NCI-H774 (cell line): ENCODE data around the gene KRT78.

Experiments used
- DNase-seq: peaks from one replicate; lab custom pipeline; 2025; lab: John Stamatoyannopoulos, UW

KRT78 gene

DNA sequence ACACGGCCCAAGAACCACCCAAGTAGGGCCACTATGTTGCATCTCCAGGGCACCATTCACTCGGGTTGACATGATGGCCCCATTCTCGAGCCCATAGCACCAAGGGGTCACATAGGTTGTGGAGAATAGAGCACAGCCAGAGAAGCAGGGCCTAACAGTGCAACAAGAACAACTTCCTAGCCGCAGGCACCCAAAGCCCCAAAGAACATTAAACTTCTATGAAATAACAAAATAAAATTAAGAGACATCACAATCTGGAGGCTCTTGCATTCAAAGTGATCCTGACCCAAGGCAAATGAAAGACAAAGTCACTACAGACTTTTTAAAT lies 36.8 kb downstream of the KRT78 start:
- DNase-seq = no peak

DNA sequence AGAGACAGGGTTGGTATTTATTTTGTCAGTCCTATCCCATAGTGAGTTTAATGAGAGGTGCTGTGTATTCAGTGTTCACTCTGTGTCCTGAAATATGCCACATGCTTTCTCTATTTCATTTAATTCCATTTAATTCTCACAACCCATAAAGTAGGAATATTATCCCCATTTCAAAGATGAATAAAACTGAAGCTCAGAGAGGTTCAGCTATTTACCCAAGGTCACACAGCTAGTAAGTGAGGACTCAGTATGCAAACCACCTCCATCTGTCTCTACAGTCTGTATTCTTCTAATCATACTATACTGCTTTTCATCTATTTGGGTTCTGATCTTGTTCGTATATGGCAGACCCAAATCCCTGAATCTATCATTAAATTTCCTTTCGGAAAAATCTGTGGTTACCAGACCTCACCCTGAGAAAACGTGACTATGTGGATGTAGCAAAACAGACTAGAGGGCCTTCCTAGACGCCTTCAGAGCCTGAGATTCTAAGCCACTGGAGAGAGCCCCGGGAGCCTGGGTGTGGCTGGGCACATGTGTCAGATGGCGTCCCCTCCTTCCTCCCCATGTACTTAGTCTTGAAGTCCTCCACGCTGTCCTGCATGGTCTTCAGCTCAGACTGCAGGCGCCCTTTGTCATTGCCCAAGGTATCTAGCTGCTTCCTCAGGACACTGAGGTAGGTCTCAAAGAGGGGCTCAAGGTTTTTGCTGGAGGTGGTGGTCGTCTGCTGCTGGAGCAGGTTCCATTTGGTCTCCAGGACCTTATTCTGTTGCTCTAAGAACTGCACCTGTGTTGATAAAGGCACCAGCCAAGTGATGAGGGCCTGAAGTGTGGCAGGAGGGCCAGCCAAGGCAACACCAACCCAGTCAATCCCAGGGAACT lies 37.4 kb downstream of the KRT78 start:
- no peak for DNase-seq

DNA sequence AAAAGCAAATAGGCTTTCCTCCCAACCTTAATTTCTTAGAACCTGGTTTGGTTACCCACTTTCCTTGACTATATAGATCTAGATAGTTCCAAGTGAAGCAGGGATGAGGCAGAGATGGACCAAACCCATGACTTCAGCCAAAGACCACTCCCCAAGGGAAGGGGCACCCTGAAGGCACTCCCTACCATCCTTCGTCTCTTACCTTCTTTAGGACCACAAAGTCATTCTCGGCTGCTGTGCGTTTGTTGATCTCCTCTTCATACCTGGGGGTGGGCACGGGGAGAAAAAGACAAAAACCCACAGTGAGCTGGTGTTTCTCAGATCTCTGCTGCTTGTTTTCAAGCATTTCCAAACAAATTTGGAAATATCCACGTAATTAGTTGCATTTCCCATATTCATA lies 38.2 kb downstream of the KRT78 start:
- DNase-seq = no peak

DNA sequence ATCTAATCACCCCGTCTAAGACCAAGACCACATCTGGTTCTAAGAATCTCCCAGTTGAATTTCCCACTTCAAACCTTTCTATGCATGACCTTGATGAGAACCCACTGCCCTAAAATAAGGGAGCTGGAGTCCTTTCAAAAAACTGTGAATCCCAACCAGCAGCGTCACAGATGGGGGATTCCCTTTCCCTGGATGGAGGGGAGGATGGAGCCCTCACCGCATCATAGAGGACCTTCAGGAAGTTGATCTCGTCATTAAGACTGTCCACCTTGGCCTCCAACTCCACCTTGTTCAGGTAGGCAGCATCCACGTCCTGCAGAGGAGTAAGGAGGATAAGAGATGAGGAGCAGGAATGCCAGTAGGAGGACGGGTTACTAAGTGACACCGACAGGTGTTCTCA lies 39.6 kb downstream of the KRT78 start:
- no peak for DNase-seq

DNA sequence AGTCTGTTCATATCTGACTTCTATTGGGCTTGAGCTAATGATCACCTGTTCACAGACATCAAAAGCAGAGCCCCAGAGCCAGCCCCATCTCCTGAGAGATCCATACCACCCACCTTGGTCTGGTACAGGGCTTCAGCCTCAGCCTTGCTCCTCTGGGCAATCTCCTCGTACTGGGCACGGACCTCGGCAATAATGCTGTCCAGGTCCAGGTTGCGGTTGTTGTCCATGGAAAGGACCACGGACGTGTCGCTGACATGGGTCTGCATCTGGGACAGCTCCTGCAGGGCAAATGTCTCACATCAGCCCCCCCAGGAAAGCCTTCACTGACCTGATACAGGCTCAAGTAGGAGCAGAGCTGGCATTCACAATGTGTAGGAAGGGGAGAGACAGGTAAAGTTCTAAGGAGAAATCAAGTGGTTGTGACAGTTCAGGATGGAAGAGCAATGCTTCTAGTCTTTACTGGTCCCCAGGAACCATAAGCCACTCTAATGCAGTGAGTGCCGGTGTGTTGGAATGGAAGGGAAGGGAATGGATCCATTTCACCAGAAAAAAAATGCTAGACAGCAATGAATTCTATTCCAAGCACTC lies 40.1 kb downstream of the KRT78 start:
- DNase-seq = no peak

DNA sequence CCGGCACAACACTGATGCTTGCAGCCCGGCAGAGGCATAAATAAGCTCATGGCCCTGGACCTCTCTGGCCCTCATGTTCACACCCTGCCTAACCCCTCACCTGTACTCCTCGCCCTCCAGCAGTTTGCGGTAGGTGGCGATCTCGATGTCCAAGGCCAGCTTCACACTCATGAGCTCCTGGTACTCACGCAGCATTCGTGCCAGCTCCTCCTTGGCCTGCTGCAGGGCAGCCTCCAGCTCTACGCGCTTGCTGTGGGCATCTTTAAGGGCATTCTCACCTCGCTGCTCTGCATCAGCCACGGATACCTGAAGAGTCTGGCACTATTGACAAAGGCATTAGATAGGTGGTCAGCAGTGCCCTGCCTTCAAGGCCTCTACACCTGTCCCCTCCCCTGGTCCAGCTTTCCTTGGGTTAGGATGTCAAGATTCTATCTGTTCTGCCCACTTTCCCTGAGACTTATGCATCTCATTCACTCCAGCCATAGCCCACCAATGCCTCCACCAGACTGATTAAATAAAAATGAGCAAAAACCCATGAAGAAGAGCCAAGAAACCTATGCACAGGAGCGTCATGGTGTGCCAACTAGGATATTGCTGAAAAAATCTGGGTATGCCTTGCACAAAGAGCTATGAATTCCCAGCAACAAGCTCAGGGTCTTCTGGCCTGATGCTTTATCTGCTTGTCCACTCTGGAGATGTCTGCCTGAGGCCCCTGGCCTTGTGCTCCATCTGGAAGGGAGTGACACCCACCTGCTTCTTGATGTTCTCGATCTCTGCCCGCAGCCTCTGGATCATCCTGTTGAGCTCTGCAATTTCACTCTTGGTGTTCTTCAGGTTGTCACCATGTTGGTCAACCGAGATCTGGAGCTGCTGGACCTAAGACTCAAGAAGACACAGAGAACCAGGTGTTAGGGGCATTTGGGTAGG lies 41.0 kb downstream of the KRT78 start:
- DNase-seq = no peak

DNA sequence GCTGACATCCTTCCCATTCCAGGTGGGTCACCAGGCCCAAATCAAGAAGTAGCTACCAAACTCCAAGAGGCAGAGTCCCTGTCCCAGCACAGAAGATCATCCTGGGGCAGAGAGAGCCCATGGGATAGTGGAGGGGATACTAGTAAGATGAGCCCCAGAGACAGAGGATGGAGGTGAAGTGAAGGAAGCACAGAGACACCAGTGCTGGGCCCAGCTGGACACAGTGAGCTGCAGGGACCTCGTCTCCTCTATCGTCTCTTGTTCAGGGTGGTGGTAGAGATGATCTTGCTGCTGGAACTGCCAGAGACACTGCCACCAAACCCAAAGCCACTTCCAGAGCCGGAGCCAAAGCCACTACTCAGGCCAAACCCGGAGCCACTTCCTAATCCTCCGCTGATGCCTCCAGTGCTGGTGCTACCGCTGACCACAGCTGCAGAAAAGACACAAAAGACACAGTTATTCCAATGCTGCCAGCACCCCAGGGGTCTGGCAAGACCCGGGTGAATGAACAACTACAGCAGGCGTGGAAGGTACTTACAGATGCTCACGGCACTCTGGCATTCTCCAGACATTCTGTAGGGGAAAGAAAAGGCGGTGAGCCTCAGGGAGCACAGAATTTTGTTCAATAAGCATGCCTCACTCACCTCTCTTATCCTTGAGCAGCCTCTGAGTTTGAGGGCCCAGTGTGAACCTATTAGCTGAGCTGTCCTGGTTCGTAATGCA lies 41.8 kb downstream of the KRT78 start:
- DNase-seq = no peak

DNA sequence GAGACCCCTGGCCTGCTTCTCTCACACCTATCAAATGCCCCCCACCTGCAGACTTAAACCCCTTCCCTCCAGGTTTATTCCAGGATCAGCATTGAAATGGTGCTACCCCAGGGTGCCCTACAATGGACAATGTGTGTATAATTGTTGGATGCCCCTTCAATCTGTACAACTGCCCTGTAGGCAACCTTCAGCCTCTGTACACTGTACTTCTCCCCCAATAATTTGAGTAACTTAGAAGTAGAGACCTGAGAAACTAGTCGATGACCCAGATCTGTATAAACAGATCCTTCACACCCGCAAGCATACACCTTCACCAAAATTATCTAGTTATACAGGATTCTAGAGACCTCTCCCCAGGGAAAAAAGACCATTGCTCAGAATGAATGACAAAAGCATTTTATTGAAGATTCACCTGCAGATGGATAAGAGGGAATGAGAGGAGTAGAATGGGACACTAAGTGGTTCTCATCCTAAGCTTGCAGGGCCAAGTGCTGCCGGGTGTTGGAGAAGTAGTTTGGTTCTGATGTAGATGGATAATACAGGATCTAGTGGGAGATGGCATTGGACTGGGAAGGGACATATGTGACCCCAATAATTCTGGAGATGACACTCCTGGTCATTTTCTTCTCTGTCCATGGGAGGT lies 42.5 kb downstream of the KRT78 start:
- no peak for DNase-seq

DNA sequence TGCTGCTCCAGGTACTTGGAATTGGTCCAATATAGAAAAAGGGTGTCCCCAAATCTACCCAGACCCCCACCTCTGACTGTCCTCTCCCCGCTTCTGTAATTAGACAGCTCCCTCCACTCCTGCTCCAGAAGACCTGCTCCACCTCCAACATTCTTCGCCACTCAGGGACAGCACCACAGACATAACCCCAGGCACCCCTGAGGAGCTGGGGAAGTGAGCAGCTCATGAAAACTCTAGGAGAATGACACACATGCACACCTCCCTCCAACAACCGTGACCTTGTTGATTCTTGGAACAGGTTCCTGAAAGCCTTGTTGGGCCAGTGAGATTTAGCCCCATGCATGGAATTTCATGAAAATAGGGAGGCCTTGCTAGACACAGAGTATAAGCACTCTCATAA lies 43.1 kb downstream of the KRT78 start:
- DNase-seq = no peak

DNA sequence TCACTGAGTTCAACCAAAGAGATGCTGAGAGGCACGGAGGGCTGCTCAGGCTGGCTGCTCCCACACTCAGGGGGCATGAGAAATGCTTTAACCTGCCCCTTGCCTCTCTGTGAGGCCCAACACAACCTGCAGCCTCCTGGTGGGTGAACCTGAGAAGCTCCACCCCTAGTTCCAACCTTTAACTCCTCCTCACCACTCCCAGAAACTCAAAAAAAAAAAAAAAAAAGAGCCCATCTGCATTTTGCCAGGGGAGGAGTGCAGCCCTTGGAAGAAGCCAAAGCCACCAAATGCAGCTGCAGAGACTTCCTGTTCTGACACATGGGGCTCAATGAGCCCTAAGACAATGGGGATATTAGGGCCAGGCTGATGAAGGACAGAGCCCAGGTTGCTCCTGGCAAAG lies 43.8 kb downstream of the KRT78 start:
- DNase-seq = no peak

DNA sequence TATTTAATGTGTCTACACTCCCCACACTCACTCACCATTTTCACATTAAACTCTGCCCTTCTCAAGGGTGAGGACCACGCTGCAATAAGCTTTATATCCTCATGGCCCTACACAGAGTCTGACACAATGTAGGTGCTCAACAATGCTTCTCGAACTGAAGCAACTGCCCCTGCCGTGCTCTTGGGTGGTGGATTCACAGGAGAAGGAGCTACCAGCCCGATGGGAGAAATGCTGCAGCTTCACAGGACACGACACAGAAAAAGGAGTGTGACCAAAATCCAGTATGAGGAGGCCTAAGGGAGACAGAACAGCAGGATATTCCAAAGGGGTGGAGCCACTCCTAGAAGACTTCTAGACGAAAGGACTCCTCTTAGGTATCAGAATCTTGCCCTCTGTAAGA lies 46.4 kb downstream of the KRT78 start:
- DNase-seq = no peak

DNA sequence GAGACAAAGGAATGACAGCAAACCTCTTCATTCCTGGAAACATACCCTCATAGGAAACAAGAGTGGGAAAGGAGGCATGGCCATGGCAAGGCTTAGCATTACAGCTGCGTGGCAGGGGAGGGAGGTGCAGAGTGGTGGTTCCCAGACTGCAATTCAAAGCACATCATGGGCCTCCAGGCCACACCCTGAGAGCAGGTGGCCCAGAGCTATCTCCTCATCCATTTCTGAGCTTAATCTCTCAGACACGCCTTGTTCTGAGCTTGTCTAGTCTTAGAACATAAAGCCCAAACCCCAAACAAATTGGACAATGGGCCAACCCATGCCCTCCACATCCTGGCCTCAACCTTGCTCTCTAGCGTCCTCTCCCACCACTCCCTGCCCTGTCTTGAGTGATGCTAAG lies 47.0 kb downstream of the KRT78 start:
- no peak for DNase-seq

DNA sequence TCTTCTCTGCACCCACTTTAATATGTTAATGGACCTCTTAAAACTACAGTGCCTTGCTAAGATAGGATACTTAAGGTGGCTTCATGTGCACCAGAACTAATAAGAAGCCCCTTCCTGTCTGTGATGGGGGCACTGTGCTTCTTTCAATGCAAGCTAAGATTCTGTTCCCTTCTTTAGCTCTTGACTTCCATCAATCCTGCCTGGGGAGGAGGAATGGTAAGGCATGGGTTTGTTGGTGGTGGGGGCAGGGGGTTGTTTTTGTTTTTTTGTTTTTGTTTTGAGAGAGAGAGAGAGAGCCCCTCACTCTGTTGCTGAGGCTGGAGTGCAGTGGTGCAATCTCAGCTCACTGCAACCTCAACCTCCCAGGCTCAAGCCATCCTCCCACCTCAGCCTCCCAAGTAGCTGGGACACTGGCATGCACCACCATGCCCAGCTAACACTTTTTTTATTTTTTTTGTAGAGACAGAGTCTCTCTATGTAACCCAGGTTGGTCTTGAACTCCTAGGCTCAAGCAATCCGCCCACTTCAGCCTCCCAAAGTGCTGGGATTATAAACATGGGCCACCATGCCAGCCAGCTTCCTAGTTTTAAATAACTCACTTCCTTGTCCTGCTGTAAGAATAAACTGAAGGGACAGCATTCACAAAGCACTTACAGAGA lies 48.4 kb downstream of the KRT78 start:
- peak; percentile 15 for DNase-seq

DNA sequence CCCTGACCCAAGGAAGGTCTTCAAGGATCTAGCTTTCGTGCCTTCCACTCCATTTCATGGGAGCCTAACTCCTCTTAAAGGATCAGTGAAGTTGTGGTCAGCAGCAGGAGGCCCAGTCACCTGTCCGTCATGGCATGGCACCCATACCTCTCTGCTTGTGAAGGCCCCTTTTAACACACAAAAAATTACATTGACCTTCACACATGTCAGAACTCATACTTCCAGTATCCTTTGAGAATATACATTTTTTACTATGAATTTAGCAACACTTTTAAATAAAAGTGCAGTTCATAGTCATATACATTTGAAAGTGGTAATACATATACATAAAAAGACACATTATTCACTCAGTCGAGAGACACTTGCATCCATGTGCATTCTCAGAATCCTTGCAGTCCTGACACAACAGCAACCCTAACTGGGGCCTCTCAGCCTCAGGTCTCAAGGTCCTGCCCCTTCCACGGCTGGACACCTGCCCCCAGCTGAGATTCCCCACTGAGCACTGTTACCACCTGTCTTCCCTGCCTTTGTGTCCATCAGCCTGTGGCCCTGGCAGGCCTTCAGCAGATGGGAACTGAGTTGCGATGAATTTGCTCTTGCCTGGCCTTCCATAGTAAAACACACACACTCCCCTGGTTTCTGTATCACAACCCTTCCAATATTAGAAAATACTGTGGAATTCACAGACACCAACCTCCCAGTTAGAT lies 49.1 kb downstream of the KRT78 start:
- DNase-seq = no peak

DNA sequence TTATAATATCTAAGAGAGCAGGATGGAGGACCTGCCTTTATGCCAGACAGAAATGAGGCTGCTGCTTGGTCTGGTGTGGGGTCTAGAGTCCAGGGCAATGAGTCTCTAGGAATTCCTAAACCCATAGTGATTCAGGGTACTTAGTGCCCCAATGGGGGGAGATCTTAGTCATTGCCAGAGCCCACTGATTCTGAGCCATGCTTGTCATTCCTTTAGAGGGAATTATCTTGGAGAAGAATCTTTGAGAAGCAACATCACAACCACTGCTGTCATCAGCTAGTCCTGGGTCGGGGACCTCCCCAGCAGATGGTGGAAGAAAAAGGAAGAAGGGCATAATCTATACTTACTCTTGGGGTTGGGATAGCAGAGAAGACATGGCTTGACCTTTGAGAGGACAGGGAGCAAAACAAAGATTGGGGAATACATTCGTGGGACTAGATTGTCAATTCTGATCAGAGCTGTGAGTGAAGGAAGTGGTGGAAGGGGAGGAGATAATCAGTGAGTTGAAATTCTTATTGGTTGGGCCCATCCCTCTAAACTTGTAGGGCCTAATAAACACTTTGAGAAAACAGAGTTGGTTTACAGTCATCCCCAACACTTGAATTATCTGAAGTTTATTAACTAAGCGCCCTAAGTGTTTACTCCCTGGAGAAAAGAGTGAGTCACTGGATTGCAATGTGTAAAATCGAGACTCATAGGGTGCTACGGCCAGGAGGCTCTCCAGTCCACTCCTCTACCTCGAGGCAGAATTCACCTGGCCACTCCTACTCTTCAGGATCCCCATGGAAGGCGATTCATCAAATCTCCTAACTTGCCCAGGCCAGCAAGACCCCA lies 49.9 kb downstream of the KRT78 start:
- no peak for DNase-seq

DNA sequence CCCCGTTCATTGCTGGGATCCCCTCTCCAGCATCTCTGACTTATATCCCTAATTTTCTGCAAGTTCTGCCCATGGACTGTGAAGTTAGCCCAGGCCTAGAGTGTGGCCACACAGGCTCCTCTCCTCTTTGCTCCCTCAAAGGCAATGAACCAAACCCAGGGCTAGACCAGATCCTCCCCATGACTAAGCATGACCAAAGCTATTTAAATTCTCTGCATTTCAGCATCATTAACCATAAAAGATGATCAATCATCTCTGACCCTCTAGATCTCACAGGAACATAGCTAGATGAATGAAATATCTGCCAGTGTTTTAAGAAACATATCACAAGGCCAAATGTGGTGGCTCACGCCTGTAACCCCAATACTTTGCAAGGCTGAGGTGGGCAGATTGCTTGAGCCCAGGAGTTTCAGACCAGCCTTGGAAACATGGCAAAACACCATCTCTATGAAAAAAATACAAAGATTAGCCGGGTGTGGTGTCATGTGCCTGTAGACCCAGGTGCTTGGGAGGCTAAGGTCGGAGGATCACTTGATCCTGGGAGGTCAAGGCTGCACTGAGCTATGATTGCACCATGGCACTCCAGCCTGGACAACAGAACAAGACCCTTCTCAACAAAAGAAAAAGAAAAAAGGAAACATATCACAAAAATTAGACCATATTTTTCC lies 50.7 kb downstream of the KRT78 start:
- DNase-seq = no peak

DNA sequence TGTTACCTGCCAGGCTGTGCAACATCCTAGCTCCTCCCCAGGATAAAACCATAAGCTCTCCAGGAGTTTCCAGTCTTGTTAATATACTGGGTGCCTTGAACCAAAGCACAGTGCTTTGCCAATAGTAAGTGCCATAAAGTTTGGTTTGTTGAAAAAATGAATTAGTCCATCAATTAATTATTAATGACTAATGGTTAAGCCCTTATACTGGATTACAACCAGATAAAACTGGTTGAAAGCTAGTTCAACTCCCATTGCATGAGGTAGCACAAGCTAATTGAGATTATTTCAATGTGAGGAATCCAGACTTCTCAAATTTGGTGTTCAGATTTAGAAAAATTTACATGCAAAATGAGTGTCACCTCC lies 51.3 kb downstream of the KRT78 start:
- no peak for DNase-seq

DNA sequence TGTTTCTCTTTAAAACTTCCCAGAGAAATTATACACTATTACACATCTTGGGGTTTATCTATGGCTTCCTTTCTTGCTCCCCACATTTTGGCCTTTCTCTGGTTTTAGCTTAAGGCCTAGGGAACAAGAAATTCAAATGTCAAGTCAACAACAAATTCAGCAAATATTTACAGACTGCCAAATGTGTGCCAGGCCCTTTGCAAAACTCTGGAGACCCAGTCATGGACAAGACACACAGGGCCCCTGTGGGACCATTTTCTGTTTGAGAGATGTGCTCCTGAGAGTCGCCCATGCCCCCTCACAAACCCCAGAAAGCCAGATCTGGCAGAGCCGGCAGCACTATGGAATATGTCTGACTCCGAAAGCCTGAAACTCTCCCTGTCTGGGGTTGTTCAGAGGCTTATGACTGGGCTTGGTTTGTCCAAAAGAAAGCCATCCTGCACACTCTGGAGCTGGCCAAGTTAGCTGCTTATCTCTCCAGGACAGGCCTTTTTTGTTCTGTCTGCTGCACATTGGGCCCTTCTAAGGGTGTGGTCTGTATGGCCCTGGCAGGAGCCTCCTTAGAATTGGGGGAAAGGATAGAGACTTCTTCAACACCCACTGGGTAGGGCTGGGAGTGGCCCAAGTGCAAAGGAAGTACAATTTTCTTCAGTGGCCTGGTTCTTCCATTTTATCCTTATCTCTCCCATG lies 51.8 kb downstream of the KRT78 start:
- DNase-seq = no peak

DNA sequence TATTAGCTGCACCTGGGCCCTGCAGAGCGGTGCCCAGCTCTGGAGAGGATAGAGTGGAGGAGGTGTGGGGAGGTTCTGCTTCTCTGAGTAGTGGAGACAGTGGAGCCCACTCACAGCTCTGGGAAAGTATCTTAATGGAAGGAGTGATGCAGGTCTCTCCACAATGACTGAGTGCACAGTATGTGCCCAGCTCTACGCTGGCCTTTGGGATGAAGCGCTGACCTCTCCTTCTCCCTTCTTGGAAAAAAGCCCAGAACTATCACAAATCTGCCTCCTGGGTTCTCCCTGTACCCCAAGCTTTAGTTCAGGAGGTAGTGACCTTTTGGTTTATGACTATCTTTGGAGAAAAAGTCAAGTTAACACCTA lies 52.4 kb downstream of the KRT78 start:
- DNase-seq = no peak
